ENCODE data around the gene SRF. TPM values are rescaled to one million over a fixed set of nuclear protein-coding genes. Genes with fewer than 3 reads are reported as not detected.
"Not testable (repeated sequence)": the region's sequence is repeated elsewhere in the genome, so short reads cannot be mapped to it uniquely, and the experiment has no call there.

SRF gene
- total RNA-seq, 1 experiment from 2014 or later: 46.2 TPM

DNA sequence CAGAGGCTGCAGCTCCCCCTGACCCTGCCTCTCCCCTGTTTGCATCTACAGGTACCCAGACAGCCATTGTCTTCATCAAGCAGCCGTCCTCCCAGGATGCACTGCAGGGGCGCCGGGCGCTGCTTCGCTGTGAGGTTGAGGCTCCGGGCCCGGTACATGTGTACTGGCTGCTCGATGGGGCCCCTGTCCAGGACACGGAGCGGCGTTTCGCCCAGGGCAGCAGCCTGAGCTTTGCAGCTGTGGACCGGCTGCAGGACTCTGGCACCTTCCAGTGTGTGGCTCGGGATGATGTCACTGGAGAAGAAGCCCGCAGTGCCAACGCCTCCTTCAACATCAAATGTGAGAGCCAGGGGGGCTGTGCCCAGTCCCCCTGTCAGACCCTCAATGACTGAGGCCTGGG lies 42.1 kb upstream of the SRF start:
- Mint-ChIP-seq H3K4me3 (no peak overlapping the region), H3K36me3 (peaks cover 28% of the 10 kb centered on the region), H3K4me1 (peaks cover 25% of the 10 kb centered on the region), H3K27me3 (ENCODE audit: low read depth) (no peaks in the 10 kb centered on the region), H3K27ac (no peak overlapping the region), H3K9me3 (no peaks in the 10 kb centered on the region)
- ChIA-PET CTCF (interaction anchor here (0.7 to 2.6 kb wide), 7 partner anchors 15 to 58 kb away, joined by 3 to 20 read pairs (median 6); partner anchors contain the start of gene PTK7), POLR2A (no interaction called here)
- ATAC-seq (no peak), DNase-seq (ENCODE audit: low spot score) (no peak)
- TF ChIP-seq SMAD3 (CRISPR knock-in tag; IDR thresholded peaks at IDR 0.05; ENCODE audit: borderline replicate concordance) (no peak), FOXJ3 (CRISPR knock-in tag; IDR thresholded peaks at IDR 0.05; ENCODE audit: borderline replicate concordance) (no peak), FOXP1 (CRISPR knock-in tag; IDR thresholded peaks at IDR 0.05; ENCODE audit: borderline replicate concordance) (no peak), CBFB (CRISPR knock-in tag; IDR thresholded peaks at IDR 0.05; ENCODE audit: low read depth) (no peak)
- TF ChIP-seq, protein P1, sequence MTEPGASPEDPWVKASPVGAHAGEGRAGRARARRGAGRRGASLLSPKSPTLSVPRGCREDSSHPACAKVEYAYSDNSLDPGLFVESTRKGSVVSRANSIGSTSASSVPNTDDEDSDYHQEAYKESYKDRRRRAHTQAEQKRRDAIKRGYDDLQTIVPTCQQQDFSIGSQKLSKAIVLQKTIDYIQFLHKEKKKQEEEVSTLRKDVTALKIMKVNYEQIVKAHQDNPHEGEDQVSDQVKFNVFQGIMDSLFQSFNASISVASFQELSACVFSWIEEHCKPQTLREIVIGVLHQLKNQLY (CRISPR knock-in tag; IDR thresholded peaks at IDR 0.05): no peak
- TF ChIP-seq, protein P2, sequence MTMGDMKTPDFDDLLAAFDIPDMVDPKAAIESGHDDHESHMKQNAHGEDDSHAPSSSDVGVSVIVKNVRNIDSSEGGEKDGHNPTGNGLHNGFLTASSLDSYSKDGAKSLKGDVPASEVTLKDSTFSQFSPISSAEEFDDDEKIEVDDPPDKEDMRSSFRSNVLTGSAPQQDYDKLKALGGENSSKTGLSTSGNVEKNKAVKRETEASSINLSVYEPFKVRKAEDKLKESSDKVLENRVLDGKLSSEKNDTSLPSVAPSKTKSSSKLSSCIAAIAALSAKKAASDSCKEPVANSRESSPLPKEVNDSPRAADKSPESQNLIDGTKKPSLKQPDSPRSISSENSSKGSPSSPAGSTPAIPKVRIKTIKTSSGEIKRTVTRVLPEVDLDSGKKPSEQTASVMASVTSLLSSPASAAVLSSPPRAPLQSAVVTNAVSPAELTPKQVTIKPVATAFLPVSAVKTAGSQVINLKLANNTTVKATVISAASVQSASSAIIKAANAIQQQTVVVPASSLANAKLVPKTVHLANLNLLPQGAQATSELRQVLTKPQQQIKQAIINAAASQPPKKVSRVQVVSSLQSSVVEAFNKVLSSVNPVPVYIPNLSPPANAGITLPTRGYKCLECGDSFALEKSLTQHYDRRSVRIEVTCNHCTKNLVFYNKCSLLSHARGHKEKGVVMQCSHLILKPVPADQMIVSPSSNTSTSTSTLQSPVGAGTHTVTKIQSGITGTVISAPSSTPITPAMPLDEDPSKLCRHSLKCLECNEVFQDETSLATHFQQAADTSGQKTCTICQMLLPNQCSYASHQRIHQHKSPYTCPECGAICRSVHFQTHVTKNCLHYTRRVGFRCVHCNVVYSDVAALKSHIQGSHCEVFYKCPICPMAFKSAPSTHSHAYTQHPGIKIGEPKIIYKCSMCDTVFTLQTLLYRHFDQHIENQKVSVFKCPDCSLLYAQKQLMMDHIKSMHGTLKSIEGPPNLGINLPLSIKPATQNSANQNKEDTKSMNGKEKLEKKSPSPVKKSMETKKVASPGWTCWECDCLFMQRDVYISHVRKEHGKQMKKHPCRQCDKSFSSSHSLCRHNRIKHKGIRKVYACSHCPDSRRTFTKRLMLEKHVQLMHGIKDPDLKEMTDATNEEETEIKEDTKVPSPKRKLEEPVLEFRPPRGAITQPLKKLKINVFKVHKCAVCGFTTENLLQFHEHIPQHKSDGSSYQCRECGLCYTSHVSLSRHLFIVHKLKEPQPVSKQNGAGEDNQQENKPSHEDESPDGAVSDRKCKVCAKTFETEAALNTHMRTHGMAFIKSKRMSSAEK (CRISPR knock-in tag; IDR thresholded peaks at IDR 0.05; ENCODE audit: borderline replicate concordance): no peak
- TF ChIP-seq, protein P3, sequence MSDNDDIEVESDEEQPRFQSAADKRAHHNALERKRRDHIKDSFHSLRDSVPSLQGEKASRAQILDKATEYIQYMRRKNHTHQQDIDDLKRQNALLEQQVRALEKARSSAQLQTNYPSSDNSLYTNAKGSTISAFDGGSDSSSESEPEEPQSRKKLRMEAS (CRISPR knock-in tag; IDR thresholded peaks at IDR 0.05): no peak
- TF ChIP-seq, protein P4, sequence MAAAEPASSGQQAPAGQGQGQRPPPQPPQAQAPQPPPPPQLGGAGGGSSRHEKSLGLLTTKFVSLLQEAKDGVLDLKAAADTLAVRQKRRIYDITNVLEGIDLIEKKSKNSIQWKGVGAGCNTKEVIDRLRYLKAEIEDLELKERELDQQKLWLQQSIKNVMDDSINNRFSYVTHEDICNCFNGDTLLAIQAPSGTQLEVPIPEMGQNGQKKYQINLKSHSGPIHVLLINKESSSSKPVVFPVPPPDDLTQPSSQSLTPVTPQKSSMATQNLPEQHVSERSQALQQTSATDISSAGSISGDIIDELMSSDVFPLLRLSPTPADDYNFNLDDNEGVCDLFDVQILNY (CRISPR knock-in tag; IDR thresholded peaks at IDR 0.05): no peak

DNA sequence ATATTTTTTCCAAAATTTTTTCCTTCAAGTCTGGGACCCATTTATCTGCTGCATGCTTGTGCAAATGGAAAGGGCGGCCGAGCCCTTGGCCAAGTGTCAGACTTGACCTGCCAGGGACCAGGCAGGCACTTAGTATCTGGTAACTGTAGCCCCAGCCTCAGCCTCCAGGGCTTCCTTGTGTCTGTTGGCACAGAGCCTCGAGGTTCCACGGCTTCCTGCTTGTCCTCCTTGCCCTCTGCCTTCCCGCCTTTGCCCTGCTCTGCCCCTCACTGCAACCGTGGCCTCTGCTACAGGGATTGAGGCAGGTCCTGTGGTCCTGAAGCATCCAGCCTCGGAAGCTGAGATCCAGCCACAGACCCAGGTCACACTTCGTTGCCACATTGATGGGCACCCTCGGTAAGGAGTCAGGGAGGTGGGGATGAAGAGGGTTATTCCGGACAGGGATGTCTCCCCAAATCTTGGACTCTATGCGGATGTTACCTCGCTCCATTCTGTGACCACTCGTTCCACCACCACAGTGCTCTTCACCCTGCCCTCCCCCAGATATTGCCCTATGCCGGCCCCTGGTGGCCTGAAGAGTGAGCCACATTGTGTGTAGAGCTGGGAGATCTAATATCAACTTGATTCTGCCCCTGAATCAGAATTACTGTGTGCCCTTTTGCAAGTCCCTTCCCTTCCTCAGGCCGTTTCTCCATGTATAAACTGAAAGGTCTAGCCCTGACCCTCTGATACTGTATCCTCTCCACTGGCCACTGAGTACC lies 41.5 kb upstream of the SRF start:
- peaks cover 28% of the 10 kb centered on the region for H3K36me3 Mint-ChIP-seq
- H3K4me1 Mint-ChIP-seq: peaks cover 23% of the 10 kb centered on the region
- CTCF ChIA-PET: interaction anchor here (0.6 to 2.6 kb wide), 15 partner anchors 9 to 169 kb away, joined by 3 to 20 read pairs (median 4); partner anchors contain the start of genes GNMT, KLHDC3, MEA1 and PTK7
- DNase-seq (ENCODE audit: low spot score) (peak; percentile 58), ATAC-seq (peak; percentile 86)
- POLR2A ChIA-PET: interaction anchor here (0.8 kb wide), 1 partner anchor 70 kb away, joined by 5 read pairs; the partner anchor contains the start of genes KLC4 and MRPL2
- H3K27ac Mint-ChIP-seq: peak overlapping the region; percentile 68; the same call in 1 of the 2 replicates
- TF ChIP-seq ZNF416 (CRISPR knock-in tag; IDR thresholded peaks at IDR 0.05) (no peak), ZNF232 (CRISPR knock-in tag; IDR thresholded peaks at IDR 0.05) (no peak), FOXP1 (CRISPR knock-in tag; IDR thresholded peaks at IDR 0.05; ENCODE audit: borderline replicate concordance) (0 out of 2 replicates have a peak, but pooled peaks have one; percentile 13)
- TF ChIP-seq, protein P5, sequence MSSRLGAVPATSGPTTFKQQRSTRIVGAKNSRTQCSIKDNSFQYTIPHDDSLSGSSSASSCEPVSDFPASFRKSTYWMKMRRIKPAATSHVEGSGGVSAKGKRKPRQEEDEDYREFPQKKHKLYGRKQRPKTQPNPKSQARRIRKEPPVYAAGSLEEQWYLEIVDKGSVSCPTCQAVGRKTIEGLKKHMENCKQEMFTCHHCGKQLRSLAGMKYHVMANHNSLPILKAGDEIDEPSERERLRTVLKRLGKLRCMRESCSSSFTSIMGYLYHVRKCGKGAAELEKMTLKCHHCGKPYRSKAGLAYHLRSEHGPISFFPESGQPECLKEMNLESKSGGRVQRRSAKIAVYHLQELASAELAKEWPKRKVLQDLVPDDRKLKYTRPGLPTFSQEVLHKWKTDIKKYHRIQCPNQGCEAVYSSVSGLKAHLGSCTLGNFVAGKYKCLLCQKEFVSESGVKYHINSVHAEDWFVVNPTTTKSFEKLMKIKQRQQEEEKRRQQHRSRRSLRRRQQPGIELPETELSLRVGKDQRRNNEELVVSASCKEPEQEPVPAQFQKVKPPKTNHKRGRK (CRISPR knock-in tag; IDR thresholded peaks at IDR 0.05; ENCODE audit: borderline replicate concordance): no peak
- H3K4me3 Mint-ChIP-seq: no peak overlapping the region
- H3K9me3 Mint-ChIP-seq: no peaks in the 10 kb centered on the region
- no peaks in the 10 kb centered on the region for H3K27me3 Mint-ChIP-seq (ENCODE audit: low read depth)

DNA sequence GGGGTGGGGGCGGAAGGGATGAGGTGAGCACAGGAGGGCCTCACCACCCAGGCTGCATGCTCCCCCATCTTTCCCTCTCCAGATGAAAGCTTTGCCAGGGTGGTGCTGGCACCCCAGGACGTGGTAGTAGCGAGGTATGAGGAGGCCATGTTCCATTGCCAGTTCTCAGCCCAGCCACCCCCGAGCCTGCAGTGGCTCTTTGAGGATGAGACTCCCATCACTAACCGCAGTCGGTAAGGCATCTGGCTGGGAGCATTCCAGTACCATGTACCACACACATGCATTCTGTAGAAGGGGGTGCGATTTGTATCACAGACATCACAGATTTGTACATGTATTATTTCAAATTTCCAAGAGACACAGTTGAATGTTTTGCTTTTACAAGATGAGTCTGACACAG lies 40.6 kb upstream of the SRF start:
- Mint-ChIP-seq H3K4me3 (no peak overlapping the region), H3K27ac (no peak overlapping the region), H3K4me1 (peaks cover 22% of the 10 kb centered on the region), H3K9me3 (no peaks in the 10 kb centered on the region), H3K27me3 (ENCODE audit: low read depth) (no peaks in the 10 kb centered on the region), H3K36me3 (peaks cover 32% of the 10 kb centered on the region)
- DNase-seq (ENCODE audit: low spot score) (no peak), ATAC-seq (no peak)
- TF ChIP-seq ZNF671 (CRISPR knock-in tag; IDR thresholded peaks at IDR 0.05): no peak
- TF ChIP-seq, protein P6, sequence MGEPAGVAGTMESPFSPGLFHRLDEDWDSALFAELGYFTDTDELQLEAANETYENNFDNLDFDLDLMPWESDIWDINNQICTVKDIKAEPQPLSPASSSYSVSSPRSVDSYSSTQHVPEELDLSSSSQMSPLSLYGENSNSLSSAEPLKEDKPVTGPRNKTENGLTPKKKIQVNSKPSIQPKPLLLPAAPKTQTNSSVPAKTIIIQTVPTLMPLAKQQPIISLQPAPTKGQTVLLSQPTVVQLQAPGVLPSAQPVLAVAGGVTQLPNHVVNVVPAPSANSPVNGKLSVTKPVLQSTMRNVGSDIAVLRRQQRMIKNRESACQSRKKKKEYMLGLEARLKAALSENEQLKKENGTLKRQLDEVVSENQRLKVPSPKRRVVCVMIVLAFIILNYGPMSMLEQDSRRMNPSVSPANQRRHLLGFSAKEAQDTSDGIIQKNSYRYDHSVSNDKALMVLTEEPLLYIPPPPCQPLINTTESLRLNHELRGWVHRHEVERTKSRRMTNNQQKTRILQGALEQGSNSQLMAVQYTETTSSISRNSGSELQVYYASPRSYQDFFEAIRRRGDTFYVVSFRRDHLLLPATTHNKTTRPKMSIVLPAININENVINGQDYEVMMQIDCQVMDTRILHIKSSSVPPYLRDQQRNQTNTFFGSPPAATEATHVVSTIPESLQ (CRISPR knock-in tag; IDR thresholded peaks at IDR 0.05): no peak
- no peak for TF ChIP-seq MXD4 (CRISPR knock-in tag; IDR thresholded peaks at IDR 0.05; ENCODE audit: borderline replicate concordance)
- no peak for TF ChIP-seq SMAD3 (CRISPR knock-in tag; IDR thresholded peaks at IDR 0.05; ENCODE audit: borderline replicate concordance)
- TF ChIP-seq NFATC4 (CRISPR knock-in tag; IDR thresholded peaks at IDR 0.05): no peak
- no peak for TF ChIP-seq JUN (CRISPR knock-in tag; IDR thresholded peaks at IDR 0.05)
- ChIA-PET POLR2A (interaction anchor here (0.8 kb wide), 1 partner anchor 71 kb away, joined by 5 read pairs; the partner anchor contains the start of genes KLC4 and MRPL2), CTCF (interaction anchor here (0.6 to 2.6 kb wide), 14 partner anchors 10 to 170 kb away, joined by 3 to 20 read pairs (median 5); partner anchors contain the start of genes GNMT, KLHDC3, MEA1 and PTK7)

DNA sequence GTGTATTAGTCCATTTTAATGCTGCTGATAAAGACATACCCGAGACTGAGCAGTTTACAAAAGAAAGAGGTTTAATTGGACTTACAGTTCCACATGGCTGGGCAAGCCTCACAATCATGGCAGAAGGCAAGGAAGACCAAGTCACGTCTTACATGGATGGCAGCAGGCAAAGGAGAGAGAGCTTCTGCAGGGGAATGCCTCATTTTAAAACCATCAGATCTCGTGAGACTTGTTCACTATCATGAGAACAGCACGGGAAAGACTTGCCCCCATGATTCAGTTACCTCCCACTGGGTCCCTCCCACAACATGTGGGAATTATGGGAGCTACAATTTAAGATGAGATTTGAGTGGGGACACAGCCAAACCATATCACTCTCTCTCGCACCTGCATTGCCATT lies 39.7 kb upstream of the SRF start:
- H3K9me3 Mint-ChIP-seq; H3K27me3 Mint-ChIP-seq (ENCODE audit: low read depth); POLR2A ChIA-PET; H3K4me3 Mint-ChIP-seq; DNase-seq (ENCODE audit: low spot score); ATAC-seq: not testable (repeated sequence)
- Mint-ChIP-seq H3K36me3 (peaks cover 32% of the 10 kb centered on the region), H3K27ac (0 out of 2 replicates have a peak overlapping the region, but pooled peaks have one; percentile 57), H3K4me1 (peaks cover 12% of the 10 kb centered on the region)
- CTCF ChIA-PET: interaction anchor here (0.9 kb wide), 1 partner anchor 12 kb away, joined by 4 read pairs; no protein-coding TSS in a partner anchor

All from WTC11 (cell line).